IMR-90 (cell line): ENCODE results near the gene FOXS1. TPM values are rescaled to one million over a fixed set of nuclear protein-coding genes. Genes with fewer than 3 reads are reported as not detected.

ENCODE experiments used
- ATAC-seq: fragments of 200-7000 bp; cut with Tn5 transposase; 2 replicates; pipeline ENCODE4 v1.9.1; 2020; ENCODE audit warnings: low read depth, mild to moderate bottlenecking, moderate library complexity
- BruUV-seq: library from RNA; stranded (reverse); fragments of 400-500 nt; replicated peaks from 2 replicates; lab custom pipeline; 2021; lab: Mats Ljungman, UMichigan
- CTCF ChIA-PET: fragments of 300-600 bp; formaldehyde crosslinking; extraction: SDS; loops from one replicate; lab custom pipeline; 2021; ENCODE audit warnings: antibody characterized with exemption; lab: Yijun Ruan, JAX
- POLR2A ChIA-PET: fragments of 300-600 bp; sonication (Branson Sonifier 250); formaldehyde crosslinking; loops from one replicate; lab custom pipeline; 2022; ENCODE audit warnings: antibody characterized with exemption; ENCODE audit not compliant: unreplicated experiment; lab: Charles Lee
- DNase-seq: peaks from one replicate; pipeline ENCODE4 v3.0.0; 2013
- H2AFZ ChIP-seq: replicated peaks from 2 replicates; pipeline ENCODE3; 2013; ENCODE audit warnings: low read length, mild to moderate bottlenecking; ENCODE audit not compliant: poor library complexity
- H2AK5ac ChIP-seq: 2 replicates; pipeline ENCODE4 v1.6.1; 2013; ENCODE audit warnings: low read depth, low read length, inconsistent platforms
- H2AK9ac ChIP-seq: replicated peaks from 2 replicates; pipeline ENCODE3; 2013; ENCODE audit warnings: mild to moderate bottlenecking, low read depth, low read length, moderate library complexity; ENCODE audit not compliant: poor library complexity
- H2BK120ac ChIP-seq: 2 replicates; pipeline ENCODE4 v1.6.1; 2013; ENCODE audit warnings: low read depth, low read length, inconsistent platforms
- H2BK15ac ChIP-seq: 3 replicates; pipeline ENCODE4 v1.6.1; 2013; ENCODE audit warnings: low read depth, low read length, inconsistent platforms
- H2BK20ac ChIP-seq: 2 replicates; pipeline ENCODE4 v1.6.1; 2013; ENCODE audit warnings: low read depth, mild to moderate bottlenecking, inconsistent platforms, low read length, moderate library complexity
- H2BK5ac ChIP-seq: 2 replicates; pipeline ENCODE4 v1.6.1; 2013; ENCODE audit warnings: mild to moderate bottlenecking, low read depth, low read length, inconsistent platforms; ENCODE audit not compliant: poor library complexity, severe bottlenecking
- H3K14ac ChIP-seq: replicated peaks from 2 replicates; pipeline ENCODE4 v1.6.1; 2013; ENCODE audit warnings: low read depth, low read length, inconsistent platforms
- H3K18ac ChIP-seq: 2 replicates; pipeline ENCODE4 v1.6.1; 2013; ENCODE audit warnings: low read depth, low read length, control low read depth
- H3K23ac ChIP-seq: 2 replicates; pipeline ENCODE4 v1.6.1; 2013; ENCODE audit warnings: low read depth, low read length, inconsistent platforms
- H3K27ac ChIP-seq: 2 replicates; pipeline ENCODE4 v1.5.1; 2013; ENCODE audit warnings: mild to moderate bottlenecking, control low read depth, low read length; ENCODE audit not compliant: insufficient read depth
- H3K27me3 ChIP-seq: 2 replicates; pipeline ENCODE4 v1.6.1; 2013; ENCODE audit warnings: low read length; ENCODE audit not compliant: control insufficient read depth, insufficient read depth
- H3K36me3 ChIP-seq: 2 replicates; pipeline ENCODE4 v1.6.1; 2013; ENCODE audit warnings: low read length, mixed read lengths; ENCODE audit not compliant: control insufficient read depth, insufficient read depth
- H3K4ac ChIP-seq: 2 replicates; pipeline ENCODE4 v1.6.1; 2013; ENCODE audit warnings: low read depth, low read length, inconsistent platforms
- H3K4me1 ChIP-seq: 2 replicates; pipeline ENCODE4 v1.6.1; 2013; ENCODE audit warnings: low read length, mixed read lengths; ENCODE audit not compliant: control insufficient read depth, insufficient read depth
- H3K4me2 ChIP-seq: 2 replicates; pipeline ENCODE4 v1.6.1; 2013; ENCODE audit warnings: low read depth, mild to moderate bottlenecking, control low read depth, low read length, moderate library complexity
- H3K4me3 ChIP-seq: 2 replicates; pipeline ENCODE4 v1.5.1; 2013; ENCODE audit warnings: low read depth, mild to moderate bottlenecking, control low read depth, low read length, moderate library complexity; ENCODE audit not compliant: insufficient read depth
- H3K56ac ChIP-seq: 2 replicates; pipeline ENCODE4 v1.6.1; 2013; ENCODE audit warnings: low read length, inconsistent platforms; ENCODE audit not compliant: insufficient read depth; ENCODE audit errors: extremely low read depth
- H3K79me1 ChIP-seq, 2 experiments: 2 replicates each; pipeline ENCODE4 v1.6.1; 2013; ENCODE audit warnings: low read length in 2 of 2, inconsistent platforms in 1 of 2, low read depth in 1 of 2
- H3K9ac ChIP-seq: 2 replicates; pipeline ENCODE4 v1.6.1; 2013; ENCODE audit warnings: low read depth, low read length, control low read depth
- H3K9me1 ChIP-seq: 2 replicates; pipeline ENCODE4 v1.6.1; 2013; ENCODE audit warnings: low read length, inconsistent platforms; ENCODE audit not compliant: insufficient read depth
- H3K9me3 ChIP-seq: 2 replicates; pipeline ENCODE4 v1.6.1; 2013; ENCODE audit warnings: low read length; ENCODE audit not compliant: control insufficient read depth, insufficient read depth
- H4K20me1 ChIP-seq: 2 replicates; pipeline ENCODE4 v1.6.1; 2013; ENCODE audit warnings: low read length, inconsistent platforms; ENCODE audit not compliant: insufficient read depth
- H4K5ac ChIP-seq: 2 replicates; pipeline ENCODE4 v1.6.1; 2013; ENCODE audit warnings: mild to moderate bottlenecking, low read depth, low read length, control low read depth
- H4K8ac ChIP-seq, 2 experiments: 2 replicates each; pipeline ENCODE4 v1.6.1; 2013; ENCODE audit warnings: low read depth in 2 of 2, low read length in 2 of 2, control low read depth in 1 of 2, inconsistent platforms in 1 of 2
- H4K91ac ChIP-seq: 2 replicates; pipeline ENCODE4 v1.6.1; 2013; ENCODE audit warnings: low read depth, low read length, inconsistent platforms; ENCODE audit not compliant: insufficient read depth
- BHLHE40 ChIP-seq: fragments of 150-350 bp; IDR thresholded peaks from 2 replicates; pipeline ENCODE4 v1.6.1; 2016; ENCODE audit warnings: mild to moderate bottlenecking, low read depth, low read length
- CEBPB ChIP-seq: IDR thresholded peaks from 2 replicates; pipeline ENCODE4 v1.6.1; 2012; ENCODE audit warnings: low read depth, low read length, improper control_type of control experiment
- CHD1 ChIP-seq: IDR thresholded peaks from 2 replicates; pipeline ENCODE4 v1.6.1; 2012; ENCODE audit warnings: low read depth, low read length, improper control_type of control experiment
- MAFK ChIP-seq: IDR thresholded peaks from 2 replicates; pipeline ENCODE4 v1.6.1; 2012; ENCODE audit warnings: low read depth, low read length, improper control_type of control experiment
- MXI1 ChIP-seq: IDR thresholded peaks from 2 replicates; pipeline ENCODE4 v1.6.1; 2012; ENCODE audit warnings: low read depth, mild to moderate bottlenecking, low read length, moderate library complexity, borderline replicate concordance
- NFE2L2 ChIP-seq: fragments of 150-350 bp; IDR thresholded peaks from 2 replicates; pipeline ENCODE4 v1.6.1; 2016; ENCODE audit warnings: low read depth, mild to moderate bottlenecking, low read length
- POLR2A ChIP-seq: IDR thresholded peaks from 2 replicates; pipeline ENCODE4 v1.6.1; 2012; ENCODE audit warnings: mild to moderate bottlenecking, low read depth, low read length
- RAD21 ChIP-seq: IDR thresholded peaks from 2 replicates; pipeline ENCODE4 v1.6.1; 2012; ENCODE audit warnings: low read length, improper control_type of control experiment
- RCOR1 ChIP-seq: IDR thresholded peaks from 2 replicates; pipeline ENCODE4 v1.6.1; 2012; ENCODE audit warnings: mild to moderate bottlenecking, low read length, improper control_type of control experiment; ENCODE audit not compliant: insufficient replicate concordance
- RFX5 ChIP-seq: IDR thresholded peaks from 2 replicates; pipeline ENCODE4 v1.8.0; 2012; ENCODE audit warnings: low read depth, mild to moderate bottlenecking, low read length, moderate library complexity
- SMC3 ChIP-seq: fragments of 150-350 bp; IDR thresholded peaks from 2 replicates; pipeline ENCODE4 v1.6.1; 2016; ENCODE audit warnings: low read depth, mild to moderate bottlenecking, antibody characterized with exemption, low read length, moderate library complexity
- WGBS, 2 experiments: methylation state at CpG; one replicate each; pipeline versions ENCODE4 v1.1.5 to v1.1.7; 2013; ENCODE audit warnings: missing lambda C conversion rate in 2 of 2; ENCODE audit not compliant: insufficient read length in 1 of 2; ENCODE audit errors: extremely low coverage in 2 of 2; 5-methylcytosine and 5-hydroxymethylcytosine counted together
- dilution Hi-C: fragments of 300-500 bp; cut with HindIII; formaldehyde crosslinking; loops from one replicate; pipeline ENCODE4 v1.14.3; 2018; ENCODE audit warnings: low sequenced_read_pairs; ENCODE audit not compliant: unreplicated experiment
- in situ Hi-C: fragments of 300-500 bp; cut with MboI; formaldehyde crosslinking; loops from 3 replicates; pipeline ENCODE4 v1.14.3; 2019; ENCODE audit warnings: low sequenced_read_pairs, inconsistent platforms, mixed read lengths
- intact Hi-C: fragments of 100-400 bp; cut with micrococcal nuclease; formaldehyde crosslinking; loops from 2 replicates; pipeline ENCODE4 v1.10.0; 2022
- polyA plus RNA-seq, 3 experiments: library from polyadenylated mRNA; depleted of rRNA; stranded (reverse); fragments of >200 nt; gene quantifications; 2 replicates each; pipeline ENCODE4 v1.2.3, GENCODE V29; 2012; ENCODE audit warnings: low replicate concordance in 1 of 3
- total RNA-seq: library from RNA; depleted of rRNA; stranded (reverse); fragments of >200 nt; gene quantifications from 2 replicates; pipeline ENCODE4 v1.2.3, GENCODE V29; 2012
- TF ChIP-seq, protein P1 (sequence below): fragments of 150-350 bp; IDR thresholded peaks from 2 replicates; pipeline ENCODE4 v1.6.1; 2017; ENCODE audit warnings: mild to moderate bottlenecking, antibody characterized with exemption, low read length, low read depth
- TF ChIP-seq, protein P2 (sequence below): conservative IDR thresholded peaks from 2 replicates; pipeline ENCODE4 v1.5.1; 2012; ENCODE audit warnings: mild to moderate bottlenecking, low read depth, low read length, improper control_type of control experiment

FOXS1 gene
- total and polyA plus RNA-seq, 2 of the 4 experiments (the other 2 are of a cell fraction): not detected

DNA sequence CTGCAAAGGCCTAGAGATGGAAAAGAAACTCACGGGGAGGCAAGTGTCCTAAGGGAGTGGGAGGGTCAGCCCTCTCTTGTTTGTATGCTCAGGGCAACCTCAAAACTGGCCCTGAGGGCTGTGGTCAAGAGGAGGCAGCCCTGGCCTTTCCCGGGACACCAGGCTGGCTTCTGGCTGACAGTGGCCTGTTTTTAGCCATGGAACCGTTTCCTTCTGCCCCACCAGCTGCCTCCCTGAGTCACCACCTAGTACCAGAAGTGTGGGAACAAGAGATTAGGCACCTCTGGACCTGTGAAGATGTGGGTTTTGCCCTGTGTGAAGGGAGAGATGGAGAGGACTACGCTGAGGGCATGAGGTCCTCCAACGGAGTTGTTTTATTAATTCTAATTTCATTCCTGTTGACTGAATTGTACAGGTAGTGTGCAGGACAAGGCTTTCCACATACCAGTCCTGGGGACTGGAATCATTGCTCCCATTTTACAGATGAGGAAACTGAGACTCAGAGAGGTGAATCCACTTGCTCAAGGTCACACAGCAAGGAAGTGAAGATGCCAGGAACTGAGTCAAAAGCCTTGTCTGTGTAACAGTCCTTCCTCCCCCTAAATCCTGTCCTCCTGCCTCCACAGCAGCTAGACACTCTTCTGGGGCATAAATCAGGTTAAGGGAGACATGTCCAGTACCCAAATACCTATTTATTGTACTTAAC is 5.5 kb downstream of the FOXS1 start:
- Histone ChIP-seq H3K27me3 (no peaks in the 10 kb centered on the region), H3K9me3 (no peaks in the 10 kb centered on the region), H3K9me1 (peaks cover 36% of the 10 kb centered on the region), H4K5ac (no peak overlapping the region), H3K9ac (no peak overlapping the region), H3K4me3 (no peak overlapping the region), H3K4ac (no peak overlapping the region), H3K14ac (no peak overlapping the region), H3K4me1 (peaks cover 30% of the 10 kb centered on the region), H4K91ac (no peak overlapping the region), H3K56ac (no peak overlapping the region), H4K8ac (no peak overlapping the region), H2BK15ac (no peak overlapping the region), H2AK5ac (no peak overlapping the region; the same call in 1 of the 2 replicates), H3K18ac (no peak overlapping the region), H2AK9ac (no peak overlapping the region), H3K23ac (no peak overlapping the region), H3K36me3 (no peaks in the 10 kb centered on the region), H2BK20ac (no peak overlapping the region), H2BK5ac (no peak overlapping the region), H3K27ac (no peak overlapping the region), H2BK120ac (no peak overlapping the region), H3K79me1 (0 out of 4 replicates have a peak, but pooled peaks cover 0 to 4% of the 10 kb centered on the region in 2 experiments), H3K4me2 (no peak overlapping the region), H2AFZ (no peak overlapping the region), H4K20me1 (peaks cover 36% of the 10 kb centered on the region)
- no peak for DNase-seq
- POLR2A ChIA-PET: no interaction called here
- no peak for TF ChIP-seq RFX5
- TF ChIP-seq RAD21: no peak
- TF ChIP-seq CHD1: no peak
- no peak for TF ChIP-seq NFE2L2
- no peak for TF ChIP-seq CEBPB
- TF ChIP-seq, protein P1, sequence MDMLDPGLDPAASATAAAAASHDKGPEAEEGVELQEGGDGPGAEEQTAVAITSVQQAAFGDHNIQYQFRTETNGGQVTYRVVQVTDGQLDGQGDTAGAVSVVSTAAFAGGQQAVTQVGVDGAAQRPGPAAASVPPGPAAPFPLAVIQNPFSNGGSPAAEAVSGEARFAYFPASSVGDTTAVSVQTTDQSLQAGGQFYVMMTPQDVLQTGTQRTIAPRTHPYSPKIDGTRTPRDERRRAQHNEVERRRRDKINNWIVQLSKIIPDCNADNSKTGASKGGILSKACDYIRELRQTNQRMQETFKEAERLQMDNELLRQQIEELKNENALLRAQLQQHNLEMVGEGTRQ: no peak
- no peak for TF ChIP-seq SMC3
- TF ChIP-seq, protein P2, sequence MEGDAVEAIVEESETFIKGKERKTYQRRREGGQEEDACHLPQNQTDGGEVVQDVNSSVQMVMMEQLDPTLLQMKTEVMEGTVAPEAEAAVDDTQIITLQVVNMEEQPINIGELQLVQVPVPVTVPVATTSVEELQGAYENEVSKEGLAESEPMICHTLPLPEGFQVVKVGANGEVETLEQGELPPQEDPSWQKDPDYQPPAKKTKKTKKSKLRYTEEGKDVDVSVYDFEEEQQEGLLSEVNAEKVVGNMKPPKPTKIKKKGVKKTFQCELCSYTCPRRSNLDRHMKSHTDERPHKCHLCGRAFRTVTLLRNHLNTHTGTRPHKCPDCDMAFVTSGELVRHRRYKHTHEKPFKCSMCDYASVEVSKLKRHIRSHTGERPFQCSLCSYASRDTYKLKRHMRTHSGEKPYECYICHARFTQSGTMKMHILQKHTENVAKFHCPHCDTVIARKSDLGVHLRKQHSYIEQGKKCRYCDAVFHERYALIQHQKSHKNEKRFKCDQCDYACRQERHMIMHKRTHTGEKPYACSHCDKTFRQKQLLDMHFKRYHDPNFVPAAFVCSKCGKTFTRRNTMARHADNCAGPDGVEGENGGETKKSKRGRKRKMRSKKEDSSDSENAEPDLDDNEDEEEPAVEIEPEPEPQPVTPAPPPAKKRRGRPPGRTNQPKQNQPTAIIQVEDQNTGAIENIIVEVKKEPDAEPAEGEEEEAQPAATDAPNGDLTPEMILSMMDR: no peak
- no peak for TF ChIP-seq BHLHE40
- TF ChIP-seq POLR2A: no peak
- TF ChIP-seq MAFK: no peak
- TF ChIP-seq MXI1: no peak
- no peak for TF ChIP-seq RCOR1
- CTCF ChIA-PET: interaction anchor here (0.6 kb wide), 1 partner anchor 814 kb away, joined by 4 read pairs; no protein-coding TSS in a partner anchor
- dilution Hi-C loops: no loop called here
- in situ Hi-C loops: loop anchor here (25.0 kb wide), 2 partner anchors 647 to 822 kb away; partner anchors contain the start of gene C20orf203
- intact Hi-C loops: no loop called here
- BruUV-seq: no TSS peak
- 100% methylated on average over 1 of the region's 5 CpGs; no CpG with 5 or more reads in 1 of the 2 experiments for WGBS, 2 experiments
- ATAC-seq: no peak
